ENCODE data around the gene EXOG.

EXOG gene

DNA sequence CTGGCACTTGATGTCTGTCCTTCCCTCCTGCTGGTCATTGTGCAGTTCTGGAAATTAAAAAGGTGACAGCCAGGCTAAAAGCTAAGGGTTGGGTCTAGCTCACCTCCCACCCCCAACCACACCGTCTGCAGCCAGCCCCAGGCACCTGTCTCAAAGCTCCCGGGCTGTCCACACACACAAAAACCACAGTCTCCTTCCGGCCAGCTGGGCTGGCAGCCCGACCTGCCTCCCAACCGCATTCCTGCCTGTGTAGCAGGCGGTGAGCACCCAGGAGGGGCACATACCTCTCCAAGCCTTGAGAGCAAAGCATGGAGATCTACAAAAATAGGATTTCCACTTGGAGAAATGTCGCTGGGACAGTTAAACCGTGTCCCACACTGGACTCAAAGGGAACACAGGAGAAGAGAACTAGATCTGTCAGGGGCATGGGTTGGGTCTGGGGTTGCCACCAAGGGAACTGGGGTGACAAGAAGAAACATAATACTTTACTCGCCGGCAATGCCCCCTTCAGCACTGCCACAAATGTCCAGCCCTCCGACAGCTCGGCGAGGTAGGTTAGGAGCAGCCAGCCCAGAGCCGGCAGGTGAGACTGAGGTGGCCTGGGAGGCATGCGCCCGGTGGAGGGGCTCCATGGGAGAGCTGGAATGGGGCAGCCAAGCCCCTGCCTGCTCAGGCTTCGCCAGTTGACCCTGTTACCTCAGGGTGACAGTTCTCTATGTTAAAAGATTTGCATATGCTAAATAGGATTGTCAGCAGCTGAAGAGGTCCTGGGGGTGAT lies 52.2 kb downstream of the EXOG start:
- DNase-seq, result peak; percentile 42

DNA sequence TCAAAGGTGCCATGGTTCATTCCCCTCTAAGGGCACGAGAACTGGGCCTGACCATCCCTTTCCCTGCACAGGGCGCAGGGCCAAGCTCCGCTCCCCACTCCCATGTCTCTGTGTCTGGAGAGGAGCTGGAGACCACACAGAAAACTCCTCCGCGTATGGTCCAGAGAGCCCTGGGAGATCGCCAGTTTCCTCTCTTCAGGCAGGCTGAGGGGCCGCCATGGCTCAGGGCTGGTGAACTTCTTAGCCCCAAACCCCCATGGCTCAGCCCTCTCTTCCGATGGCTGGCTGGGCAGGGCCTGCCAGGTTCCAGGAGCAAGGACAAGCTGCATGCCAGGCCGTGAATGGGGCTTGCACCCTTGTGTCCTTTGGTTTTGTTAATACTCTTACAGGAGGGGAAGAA lies 52.9 kb downstream of the EXOG start:
- no peak for DNase-seq

DNA sequence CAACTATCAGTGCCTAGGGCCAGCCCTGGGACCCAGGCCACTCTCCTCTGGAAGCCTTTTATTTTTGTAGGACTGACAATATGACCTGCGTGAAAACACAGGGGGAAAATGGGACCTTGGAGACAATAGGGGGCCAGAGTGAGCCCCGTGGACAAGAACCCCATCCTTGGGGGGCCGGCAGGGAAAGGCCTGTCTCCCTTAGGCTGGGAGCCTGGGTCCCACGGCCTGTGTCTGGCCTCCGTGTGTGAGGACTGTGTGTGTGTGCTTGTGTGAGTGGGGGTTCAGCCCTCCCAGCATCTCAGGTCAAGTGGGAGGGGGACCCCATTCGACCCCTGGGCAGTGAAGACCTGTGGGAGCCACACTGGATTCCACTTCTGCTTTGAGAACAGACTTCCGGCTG lies 53.3 kb downstream of the EXOG start:
- DNase-seq, result no peak

DNA sequence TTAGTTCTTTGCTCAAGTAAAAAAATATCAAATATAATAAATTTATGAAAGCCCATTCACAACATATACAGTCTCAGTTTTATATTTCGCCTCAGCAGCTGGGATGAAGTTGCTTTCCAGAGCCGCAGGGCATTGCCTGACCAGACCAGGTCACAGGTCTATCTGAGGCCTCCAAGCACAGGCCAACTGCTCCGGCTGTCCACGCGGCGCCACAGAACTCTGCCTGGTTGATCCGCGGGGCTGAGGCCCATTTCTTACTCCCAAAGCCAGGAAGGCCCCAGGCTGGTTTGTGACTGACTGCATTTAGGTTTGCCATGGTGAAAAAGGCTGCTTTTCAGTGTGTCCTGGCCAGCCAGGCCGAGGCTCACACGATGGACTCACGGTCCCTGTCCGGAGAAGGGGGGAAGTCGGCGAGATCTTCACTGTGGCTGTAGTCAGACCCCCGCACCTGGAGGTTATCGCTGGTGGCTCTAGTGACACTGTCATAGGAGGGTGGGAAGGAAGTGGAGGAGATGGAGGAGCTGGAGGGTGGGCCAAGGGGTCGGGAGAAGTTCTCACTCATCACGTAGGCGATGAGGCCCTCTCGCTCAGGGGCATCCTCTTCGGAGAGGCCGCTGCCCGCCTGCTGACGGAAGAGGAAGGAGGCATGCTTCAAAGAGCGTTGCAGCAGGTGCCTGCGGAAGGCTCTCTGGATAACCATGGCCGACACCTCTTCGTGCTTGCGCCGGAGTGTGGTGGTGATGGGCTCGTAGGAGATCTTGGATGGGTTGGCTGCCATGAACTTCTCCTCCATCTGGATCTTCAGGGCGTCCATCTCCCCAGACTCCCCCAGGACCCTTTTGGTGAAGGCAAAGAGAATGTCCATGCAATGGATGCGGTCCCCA lies 54.1 kb downstream of the EXOG start:
- no peak for DNase-seq

DNA sequence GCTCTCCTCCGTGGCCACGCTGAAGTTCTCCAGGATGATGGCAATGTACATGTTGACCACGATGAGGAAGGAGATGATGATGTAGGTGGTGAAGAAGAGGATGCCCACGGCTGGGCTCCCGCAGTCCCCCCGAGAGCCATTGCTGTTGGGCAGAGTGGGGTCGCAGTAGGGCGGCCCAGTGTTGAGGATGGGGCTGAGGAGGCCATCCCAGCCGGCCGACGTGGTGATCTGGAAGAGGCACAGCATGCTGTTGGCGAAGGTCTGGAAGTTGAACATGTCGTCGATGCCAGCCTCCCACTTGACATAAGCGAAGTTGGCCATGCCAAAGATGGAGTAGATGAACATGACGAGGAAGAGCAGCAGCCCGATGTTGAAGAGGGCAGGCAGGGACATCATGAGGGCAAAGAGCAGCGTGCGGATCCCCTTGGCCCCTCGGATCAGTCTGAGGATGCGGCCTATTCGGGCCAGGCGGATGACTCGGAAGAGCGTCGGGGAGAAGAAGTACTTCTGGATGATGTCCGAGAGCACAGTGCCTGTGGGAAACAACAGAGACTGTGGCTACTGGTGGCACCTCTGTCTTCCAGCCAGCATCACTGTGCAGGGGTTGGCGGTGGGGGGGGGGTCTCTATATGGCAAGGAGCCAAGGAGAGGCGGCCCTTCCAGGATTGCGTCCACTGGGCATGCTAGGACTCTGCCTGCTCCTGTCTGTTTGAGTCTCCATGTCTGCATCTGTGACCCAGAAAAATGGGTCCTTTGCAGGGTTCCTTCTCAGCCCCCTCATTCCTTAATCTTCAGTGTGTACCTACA lies 55.1 kb downstream of the EXOG start:
- no peak for DNase-seq

DNA sequence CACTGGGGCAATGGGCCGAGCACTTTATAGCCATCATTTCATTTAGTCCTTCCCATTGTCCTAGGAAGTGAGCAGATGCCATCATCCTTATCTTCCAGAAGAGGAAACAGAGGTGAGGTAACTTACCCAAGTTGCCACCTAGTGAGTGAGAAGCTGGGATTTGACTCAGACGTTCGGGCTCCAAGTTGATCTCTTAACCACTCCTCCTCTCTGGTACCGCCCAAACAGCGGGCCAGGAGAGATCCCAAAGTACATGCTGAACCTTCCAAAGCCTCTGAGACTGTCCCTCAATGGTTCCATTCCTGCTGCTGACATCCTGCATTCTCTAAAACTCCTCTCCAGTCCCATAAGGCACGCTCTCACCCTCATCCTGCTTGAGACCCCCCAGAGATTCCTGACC lies 56.2 kb downstream of the EXOG start:
- DNase-seq, result no peak

DNA sequence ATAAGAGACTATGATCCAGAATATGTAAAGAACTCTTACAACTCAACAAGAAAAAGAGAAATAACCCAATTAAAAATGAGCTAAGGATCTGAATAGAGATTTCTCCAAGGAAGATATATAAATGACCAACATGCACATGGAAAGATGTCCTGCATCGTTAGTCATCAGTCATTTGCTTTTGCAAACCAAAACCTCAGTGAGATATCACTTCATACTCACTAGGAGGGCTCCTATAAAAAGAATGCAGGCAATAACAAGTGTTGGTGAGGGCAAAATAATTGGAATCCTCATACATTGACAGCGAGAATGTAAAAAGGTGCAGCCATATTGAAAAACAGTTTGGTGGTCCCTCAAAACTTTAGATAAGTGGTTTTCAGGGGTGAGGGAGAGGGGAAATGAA lies 56.9 kb downstream of the EXOG start:
- DNase-seq, result no peak

DNA sequence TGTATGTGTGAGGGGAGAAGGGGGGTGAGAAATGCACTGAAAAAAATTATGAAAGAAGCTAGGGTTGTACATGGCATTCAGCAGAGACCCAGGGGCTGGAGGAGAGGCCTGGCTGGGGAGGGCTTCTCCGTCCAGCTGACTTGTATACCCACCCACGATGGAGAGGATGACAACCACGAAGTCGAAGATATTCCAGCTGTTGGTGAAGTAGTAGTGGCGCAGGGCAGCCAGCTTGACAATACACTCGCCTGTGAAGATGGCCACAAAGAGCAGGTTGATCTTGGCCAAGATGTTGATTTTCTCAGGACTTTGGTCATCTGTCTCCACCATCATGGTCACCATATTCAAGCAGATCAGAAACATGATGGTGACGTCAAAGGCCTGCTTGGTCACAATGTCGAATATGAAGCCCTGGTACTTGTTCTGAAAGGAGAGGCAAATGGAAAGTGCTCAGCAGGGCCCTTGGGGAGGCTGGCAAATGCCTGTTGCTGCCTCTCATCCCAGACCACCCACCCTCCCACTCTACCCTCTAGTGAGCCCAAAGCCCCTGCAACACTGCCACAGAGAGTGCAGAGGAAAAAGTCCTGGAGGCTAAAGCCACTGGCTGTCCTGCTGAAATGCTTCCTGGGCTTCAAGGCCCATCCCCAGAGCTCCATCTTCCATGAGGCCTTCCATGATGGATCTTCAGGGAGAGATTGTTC lies 58.1 kb downstream of the EXOG start:
- no peak for DNase-seq

DNA sequence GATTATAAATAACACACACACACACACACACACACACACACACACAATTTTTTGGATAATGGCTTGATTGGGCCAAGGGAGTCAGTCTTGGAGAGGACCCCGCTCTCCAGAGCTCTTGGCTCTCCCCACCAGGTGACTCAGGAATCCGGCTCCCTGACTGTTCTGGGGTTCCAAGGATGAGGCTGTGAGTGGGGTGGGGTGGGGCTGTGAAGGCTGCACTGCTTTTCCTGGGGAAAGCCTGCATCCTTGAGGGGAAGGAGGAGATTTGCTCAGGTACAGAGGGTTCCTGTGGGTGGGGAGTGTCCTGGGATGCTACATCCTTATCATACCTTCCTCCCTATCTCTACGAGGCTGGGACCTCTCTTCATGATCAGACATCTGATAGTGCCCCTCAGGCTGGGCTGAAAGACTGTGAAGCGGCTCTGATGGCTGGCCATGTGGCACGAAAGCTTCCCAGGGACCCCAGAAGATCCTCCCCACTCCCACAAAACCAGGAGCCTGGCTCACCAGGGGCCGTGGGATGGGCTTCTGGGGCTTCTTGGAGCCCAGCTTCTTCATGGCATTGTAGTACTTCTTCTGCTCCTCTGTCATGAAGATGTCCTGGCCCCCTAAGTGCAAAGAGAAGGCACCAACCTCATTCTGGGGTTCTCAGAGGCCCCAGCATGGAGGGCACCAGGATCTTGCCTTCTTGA lies 59.2 kb downstream of the EXOG start:
- no peak for DNase-seq

DNA sequence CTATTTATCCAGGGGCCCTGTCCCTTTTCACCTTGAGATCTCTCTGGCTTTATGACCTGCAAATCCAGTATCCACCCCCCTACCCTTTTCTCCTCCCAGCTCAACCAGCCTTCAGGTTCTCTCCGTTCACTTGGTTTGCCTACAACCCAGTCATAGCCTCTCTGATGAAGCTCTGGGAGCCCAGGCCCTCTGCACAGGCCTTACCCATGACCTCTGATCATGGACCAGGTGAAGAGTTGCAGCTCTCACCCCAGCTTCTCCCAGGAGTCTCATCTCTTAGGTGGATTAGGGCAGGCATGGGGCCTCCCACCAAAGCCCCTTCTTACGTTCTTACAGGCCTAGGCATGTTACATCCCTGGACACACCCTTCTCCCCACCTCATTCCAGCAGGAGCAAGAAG lies 59.8 kb downstream of the EXOG start:
- DNase-seq, result no peak

DNA sequence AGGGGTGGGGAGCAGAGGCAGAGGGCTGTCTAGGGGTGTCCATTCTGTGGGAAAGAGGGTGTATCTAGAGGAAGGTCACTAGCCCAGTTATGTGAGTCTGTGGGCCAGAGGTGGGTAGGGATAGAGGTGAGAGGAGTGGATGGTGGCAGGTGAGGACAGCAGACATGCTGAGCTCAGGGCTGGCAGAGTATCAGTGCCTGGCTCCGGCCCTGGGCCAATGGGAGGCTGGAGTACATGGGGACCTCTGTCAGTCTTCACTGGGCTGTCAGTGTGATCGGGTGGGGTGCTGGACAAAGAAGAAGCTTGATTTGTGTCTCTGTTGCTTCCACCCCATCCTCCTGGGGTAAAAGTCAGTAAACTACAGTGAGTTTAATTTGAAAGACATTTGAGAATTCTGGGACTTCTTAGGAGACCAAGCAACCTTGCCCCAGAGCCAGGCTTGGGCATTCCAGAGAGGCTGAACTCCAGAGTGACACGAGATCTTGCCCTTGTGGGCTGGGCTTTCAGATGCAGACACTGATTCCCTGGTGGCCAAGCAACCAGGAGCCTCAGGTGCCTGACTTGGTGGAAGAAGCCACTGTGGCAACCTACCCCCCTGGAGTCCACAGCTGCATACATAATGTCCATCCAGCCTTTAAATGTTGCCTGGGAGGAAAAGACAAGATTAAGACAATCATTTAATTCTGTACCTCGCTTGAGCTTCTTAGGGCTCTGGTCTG lies 60.7 kb downstream of the EXOG start:
- DNase-seq, result no peak

DNA sequence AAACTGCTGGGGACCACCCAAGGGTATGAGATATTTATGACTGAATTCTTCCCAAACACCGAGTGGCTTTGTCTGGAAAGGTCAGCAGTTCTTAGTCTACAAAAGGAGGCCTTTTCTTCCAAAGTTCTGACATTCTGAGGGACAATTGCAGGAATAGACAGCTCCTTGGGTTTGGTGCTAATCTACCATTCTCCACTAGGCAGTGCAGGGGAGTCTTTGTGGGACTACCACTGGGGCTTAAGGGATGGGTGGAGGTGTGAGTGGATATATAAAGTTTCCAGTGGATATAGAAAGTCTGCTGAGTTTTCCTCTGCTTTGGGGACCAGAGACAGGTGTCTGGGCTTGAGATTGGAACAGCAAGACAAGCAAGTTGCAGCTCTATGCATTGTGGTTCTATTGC lies 62.7 kb downstream of the EXOG start:
- no peak for DNase-seq

DNA sequence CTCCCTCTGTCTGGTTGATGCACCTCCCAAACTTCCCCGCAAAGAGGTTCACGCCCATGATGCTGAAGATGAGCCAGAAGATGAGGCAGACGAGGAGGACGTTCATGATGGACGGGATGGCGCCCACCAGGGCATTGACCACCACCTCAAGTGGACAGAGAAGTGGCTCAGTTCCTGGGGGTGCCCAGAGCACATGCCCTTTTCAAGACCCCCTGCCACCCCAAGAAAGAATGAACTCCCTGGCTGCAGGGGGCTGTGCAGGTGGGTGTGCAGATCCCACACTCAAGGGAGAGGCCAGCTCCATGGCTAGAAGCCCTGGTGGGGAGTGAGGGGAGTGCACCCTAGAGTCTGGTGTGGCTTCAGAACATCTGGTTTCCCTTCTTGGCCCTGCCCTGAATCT lies 64.1 kb downstream of the EXOG start:
- DNase-seq, result no peak

DNA sequence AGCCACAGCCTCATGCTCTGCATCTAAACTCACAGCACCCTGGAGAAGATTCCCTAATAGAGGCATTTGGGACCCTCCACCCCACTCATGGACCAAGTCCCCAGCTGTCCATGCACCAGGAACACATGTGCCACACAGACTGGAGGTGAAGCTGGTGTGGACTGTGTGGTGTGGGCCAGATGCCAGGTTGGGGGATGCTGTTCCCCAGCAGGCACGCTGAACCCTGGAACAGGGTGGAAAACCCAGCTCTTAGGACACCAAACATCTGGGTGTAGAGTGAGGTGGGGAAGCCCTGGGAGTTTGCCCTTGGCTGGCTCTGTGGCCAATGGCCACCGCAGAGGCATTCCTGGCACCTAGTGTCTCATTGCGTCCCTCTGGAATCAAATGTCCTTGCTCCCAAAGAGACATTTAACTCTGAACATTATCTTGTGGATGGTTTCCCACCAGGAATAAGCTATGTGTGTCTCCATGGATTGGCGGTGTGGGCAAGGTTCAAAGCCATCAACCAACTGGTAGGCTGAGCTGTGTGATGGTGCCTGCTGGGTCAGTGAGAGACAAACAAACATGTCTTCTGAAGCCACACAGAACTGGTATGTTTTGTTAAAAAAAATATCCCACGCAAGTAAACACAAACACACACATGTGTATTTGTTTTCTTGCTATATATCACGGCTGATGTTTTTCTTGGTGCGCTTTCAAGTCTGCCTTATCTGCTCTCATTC lies 65.0 kb downstream of the EXOG start:
- DNase-seq, result no peak

DNA sequence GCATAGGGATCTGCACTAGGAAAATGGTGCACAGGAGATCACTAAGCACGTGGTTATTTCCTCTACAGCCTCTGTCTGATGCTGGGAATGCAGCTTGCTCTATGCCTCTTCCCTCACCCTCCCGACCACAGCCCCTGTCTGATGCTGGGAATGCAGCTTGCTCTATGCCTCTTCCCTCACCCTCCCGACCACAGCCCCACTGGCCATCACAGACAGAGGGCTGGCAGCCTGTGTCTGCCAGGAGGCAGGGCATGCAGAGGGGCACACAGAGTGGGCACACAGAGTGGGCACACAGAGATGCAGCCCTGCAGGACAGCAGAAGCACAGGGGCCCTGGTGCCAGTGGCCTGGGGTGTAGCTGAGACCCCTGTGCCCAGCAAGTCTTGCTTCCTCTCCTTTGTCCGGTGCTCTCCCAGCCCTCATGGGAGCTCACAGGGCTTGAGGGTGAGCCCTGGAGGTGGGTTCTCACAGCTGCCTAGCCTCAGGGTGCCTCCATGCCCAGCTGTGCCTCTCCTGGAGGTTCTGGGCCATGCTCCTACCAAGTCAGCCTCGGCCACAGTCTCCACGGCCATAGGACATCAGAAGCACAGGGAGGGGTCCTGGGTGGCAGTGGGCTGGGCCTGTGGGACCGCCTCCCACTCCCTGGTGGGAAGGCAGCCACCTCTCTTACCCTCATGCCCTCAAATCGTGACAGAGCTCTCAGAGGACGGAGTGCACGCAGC lies 65.8 kb downstream of the EXOG start:
- no peak for DNase-seq

DNA sequence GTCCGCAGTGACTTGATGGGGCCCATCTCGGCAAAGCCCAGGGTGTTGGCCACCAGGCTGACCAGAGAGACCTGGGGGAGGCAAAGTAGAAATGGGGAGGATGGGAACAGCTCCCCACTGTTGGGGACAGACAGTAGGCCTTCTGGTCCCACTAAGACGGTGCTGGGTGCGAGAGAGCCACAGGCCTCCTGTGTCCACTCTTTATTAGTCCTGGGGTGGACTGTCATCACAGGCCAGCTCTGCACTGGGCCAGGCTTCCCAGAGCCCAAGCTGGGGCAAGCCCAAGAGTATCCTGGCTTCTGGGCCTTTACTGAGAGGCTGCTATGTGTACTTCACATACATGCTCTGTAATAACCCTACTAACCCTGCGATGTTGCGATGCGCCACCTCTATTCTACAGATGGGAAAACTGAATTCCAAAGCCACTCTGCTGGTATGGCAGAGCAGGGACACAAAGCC lies 66.4 kb downstream of the EXOG start:
- no peak for DNase-seq

DNA sequence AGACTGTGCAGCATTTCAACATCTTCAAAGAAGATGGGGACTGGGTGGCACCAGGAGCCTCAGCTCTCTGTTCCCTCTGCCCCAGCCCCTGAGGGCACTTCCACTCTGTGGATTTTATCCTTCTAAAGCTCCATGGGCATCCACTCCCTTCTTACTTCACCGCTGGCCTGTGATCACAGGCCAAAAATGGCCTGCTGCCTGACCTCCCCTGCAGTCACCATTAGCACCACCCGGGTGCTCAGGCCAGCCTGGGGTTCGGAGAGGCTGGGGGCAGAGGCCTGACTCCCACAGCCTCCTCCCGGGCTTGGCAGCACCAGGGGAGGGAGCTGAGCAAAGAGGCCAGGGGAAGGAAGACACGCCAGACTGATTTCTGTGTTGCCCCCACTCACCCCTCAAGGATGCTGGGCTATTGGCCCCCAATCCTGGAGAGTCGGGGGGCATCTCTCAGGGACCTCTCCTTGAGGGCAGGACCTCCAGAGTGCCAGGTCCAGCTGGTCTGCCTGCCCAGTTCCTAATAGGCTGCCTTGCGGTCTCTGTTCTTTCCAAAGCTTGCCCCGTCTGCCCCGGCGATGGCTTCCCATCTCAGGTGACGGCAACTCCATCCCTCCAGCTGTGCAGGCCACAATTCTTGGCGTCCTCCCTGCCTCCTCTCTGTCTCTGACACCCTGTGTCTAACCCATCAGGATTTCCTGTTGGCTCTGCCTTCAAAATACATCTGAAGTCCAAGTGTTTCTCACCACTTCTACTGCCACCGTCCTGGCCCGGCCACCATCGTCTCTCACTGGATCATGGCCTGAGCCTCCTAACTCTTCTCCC lies 67.1 kb downstream of the EXOG start:
- no peak for DNase-seq

DNA sequence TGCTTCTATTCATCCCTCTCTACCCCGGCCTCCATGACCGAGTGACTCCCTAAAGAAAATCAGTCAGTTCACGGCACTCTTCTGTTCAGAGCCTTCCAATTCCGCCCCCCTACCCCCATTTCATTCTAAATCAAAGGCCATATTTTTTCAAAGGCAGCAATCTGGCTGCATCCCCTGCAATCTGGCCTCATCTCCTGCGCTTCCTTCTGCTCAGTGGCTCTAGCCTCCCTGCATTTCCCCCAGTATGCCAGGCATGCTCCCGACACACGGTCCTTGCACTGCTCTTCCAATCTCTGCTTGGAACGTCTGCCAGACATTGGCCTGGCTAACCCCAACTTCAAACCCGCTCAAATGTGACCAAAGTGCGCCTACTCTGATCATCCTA lies 67.7 kb downstream of the EXOG start:
- no peak for DNase-seq

Data from 8988T (cell line).